Endodermal cell (in vitro differentiated cells): ENCODE results near the gene LRRC32. TPM values are rescaled to one million over a fixed set of nuclear protein-coding genes. Genes with fewer than 3 reads are reported as not detected.

Experiments
- DNase-seq: peaks from one replicate; pipeline ENCODE4 v3.0.0-alpha.2; 2017
- H3K27ac ChIP-seq: 2 replicates; pipeline ENCODE4 v1.5.1; 2013; ENCODE audit warnings: mild to moderate bottlenecking, low read depth, low read length, moderate library complexity
- H3K27me3 ChIP-seq: 2 replicates; pipeline ENCODE4 v1.6.1; 2013; ENCODE audit warnings: mild to moderate bottlenecking, low read length, moderate library complexity; ENCODE audit not compliant: insufficient read depth, control insufficient read depth, poor library complexity, severe bottlenecking
- H3K36me3 ChIP-seq: 2 replicates; pipeline ENCODE4 v1.7.0; 2013; ENCODE audit warnings: mild to moderate bottlenecking, low read length, moderate library complexity; ENCODE audit not compliant: control insufficient read depth, insufficient read depth
- H3K4me1 ChIP-seq: one replicate; pipeline ENCODE4 v1.7.0; 2013; ENCODE audit warnings: low read length; ENCODE audit not compliant: control insufficient read depth, insufficient read depth
- H3K4me3 ChIP-seq: 2 replicates; pipeline ENCODE4 v1.5.1; 2013; ENCODE audit warnings: mild to moderate bottlenecking, low read length, moderate library complexity
- H3K9ac ChIP-seq: 2 replicates; pipeline ENCODE4 v1.6.1; 2013; ENCODE audit warnings: mild to moderate bottlenecking, low read length, moderate library complexity; ENCODE audit not compliant: poor library complexity, severe bottlenecking; ENCODE audit errors: extremely low read depth
- H3K9me3 ChIP-seq: 2 replicates; pipeline ENCODE4 v1.6.1; 2013; ENCODE audit warnings: mild to moderate bottlenecking, low read length, moderate library complexity; ENCODE audit not compliant: control insufficient read depth
- H3K27ac Mint-ChIP-seq: 2 replicates; pipeline ENCODE4 v1.8.0; 2020; ENCODE audit warnings: mixed read lengths
- H3K27me3 Mint-ChIP-seq: 2 replicates; pipeline ENCODE4 v1.8.0; 2021; ENCODE audit warnings: mild to moderate bottlenecking, mixed read lengths; ENCODE audit not compliant: insufficient read depth
- H3K36me3 Mint-ChIP-seq: 2 replicates; pipeline ENCODE4 v1.8.0; 2020; ENCODE audit warnings: low read depth, mixed read lengths
- H3K4me1 Mint-ChIP-seq: 2 replicates; pipeline ENCODE4 v1.8.0; 2020; ENCODE audit warnings: mixed read lengths
- H3K4me3 Mint-ChIP-seq: 2 replicates; pipeline ENCODE4 v1.8.0; 2020; ENCODE audit warnings: mild to moderate bottlenecking, moderate library complexity, mixed read lengths
- H3K9me3 Mint-ChIP-seq: 2 replicates; pipeline ENCODE4 v1.8.0; 2020; ENCODE audit warnings: mild to moderate bottlenecking, mixed read lengths
- WGBS, 2 experiments: methylation state at CpG; one replicate each; pipeline versions ENCODE4 v1.1.5 to v1.1.7; 2013; ENCODE audit warnings: missing lambda C conversion rate in 2 of 2, mixed read lengths in 1 of 2; ENCODE audit not compliant: insufficient coverage in 1 of 2, insufficient read length in 1 of 2; 5-methylcytosine and 5-hydroxymethylcytosine counted together
- total RNA-seq, 2 donors: library from RNA; stranded (reverse); fragmentation: NEBNext Ultra II Directional in 1 of 2; extraction: Animal tissue kit (Norgen Biotek cat#: 25700) in 1 of 2; gene quantifications; 2 replicates in 1 of 2; 3 replicates in 1 of 2; pipeline ENCODE4 v1.2.1, GENCODE V29; 2021
- TF ChIP-seq, protein P1 (sequence below): fragments of 200-600 bp; sonication (generic); conservative IDR thresholded peaks from 2 replicates; pipeline ENCODE4 v1.5.0; 2021; ENCODE audit warnings: antibody characterized with exemption, mild to moderate bottlenecking

The LRRC32 gene
- total RNA-seq, 2 donors from 2014 or later, result 1.3 to 1.6 TPM

- Mint-ChIP-seq H3K4me3 (no peak overlapping the region), H3K27ac (no peak overlapping the region), H3K36me3 (no peaks in the 10 kb centered on the region), H3K4me1 (peaks cover 3% of the 10 kb centered on the region), H3K27me3 (peaks cover 3% of the 10 kb centered on the region), H3K9me3 (peaks cover 19% of the 10 kb centered on the region)
- Histone ChIP-seq H3K27me3 (no peaks in the 10 kb centered on the region), H3K36me3 (no peaks in the 10 kb centered on the region), H3K4me1 (no peaks in the 10 kb centered on the region), H3K9me3 (peaks cover 5% of the 10 kb centered on the region), H3K27ac (no peak overlapping the region), H3K4me3 (no peak overlapping the region), H3K9ac (no peak overlapping the region)
- DNase-seq, result no peak
- TF ChIP-seq, protein P1, sequence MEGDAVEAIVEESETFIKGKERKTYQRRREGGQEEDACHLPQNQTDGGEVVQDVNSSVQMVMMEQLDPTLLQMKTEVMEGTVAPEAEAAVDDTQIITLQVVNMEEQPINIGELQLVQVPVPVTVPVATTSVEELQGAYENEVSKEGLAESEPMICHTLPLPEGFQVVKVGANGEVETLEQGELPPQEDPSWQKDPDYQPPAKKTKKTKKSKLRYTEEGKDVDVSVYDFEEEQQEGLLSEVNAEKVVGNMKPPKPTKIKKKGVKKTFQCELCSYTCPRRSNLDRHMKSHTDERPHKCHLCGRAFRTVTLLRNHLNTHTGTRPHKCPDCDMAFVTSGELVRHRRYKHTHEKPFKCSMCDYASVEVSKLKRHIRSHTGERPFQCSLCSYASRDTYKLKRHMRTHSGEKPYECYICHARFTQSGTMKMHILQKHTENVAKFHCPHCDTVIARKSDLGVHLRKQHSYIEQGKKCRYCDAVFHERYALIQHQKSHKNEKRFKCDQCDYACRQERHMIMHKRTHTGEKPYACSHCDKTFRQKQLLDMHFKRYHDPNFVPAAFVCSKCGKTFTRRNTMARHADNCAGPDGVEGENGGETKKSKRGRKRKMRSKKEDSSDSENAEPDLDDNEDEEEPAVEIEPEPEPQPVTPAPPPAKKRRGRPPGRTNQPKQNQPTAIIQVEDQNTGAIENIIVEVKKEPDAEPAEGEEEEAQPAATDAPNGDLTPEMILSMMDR, result no peak
- WGBS, 2 experiments, result 95 to 96% methylated on average over 4 to 5 of the region's 6 CpGs
These were observed 39.8 kb downstream of the LRRC32 start for GRCh38 chr11:76630600-76631281.

DNA sequence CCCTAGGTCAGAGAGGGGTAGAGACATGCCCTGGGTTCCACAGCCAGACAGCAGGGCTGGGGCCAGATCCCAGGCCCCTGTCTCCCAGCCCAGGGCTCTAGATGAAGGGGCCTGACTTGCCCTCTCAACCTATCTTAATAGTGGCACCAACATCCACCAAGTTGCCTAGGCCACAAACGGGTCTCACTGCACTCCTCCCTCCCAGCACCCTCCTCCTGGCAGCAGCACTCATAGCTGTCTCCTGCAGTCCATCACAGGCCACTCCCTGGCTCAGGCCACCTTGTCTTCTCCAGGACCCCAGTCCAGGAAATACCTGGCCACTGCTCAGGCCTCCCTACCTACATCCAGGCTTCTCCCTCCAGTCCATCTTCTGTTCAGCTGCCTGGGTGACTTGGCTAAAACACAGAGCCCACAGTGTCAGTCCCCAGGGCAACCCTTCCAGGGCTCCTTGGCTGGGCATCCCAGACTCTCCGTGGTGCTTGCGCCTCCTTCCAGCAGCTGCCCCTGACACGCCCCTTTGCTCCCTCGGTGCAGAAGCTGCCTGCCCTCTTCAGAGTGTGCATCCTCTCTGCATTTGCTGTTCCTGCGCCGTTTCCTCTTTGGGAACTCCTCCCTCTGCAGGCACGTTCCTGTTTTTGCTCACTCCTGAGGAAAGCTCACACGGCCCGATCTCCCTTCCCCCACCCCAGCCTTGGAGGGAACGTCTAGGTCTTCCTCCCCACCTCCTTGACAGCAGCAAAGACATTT, 40.5 kb downstream of the LRRC32 start:
- no peak for DNase-seq
- Mint-ChIP-seq H3K27ac (no peak overlapping the region), H3K9me3 (peaks cover 24% of the 10 kb centered on the region), H3K4me3 (no peak overlapping the region), H3K27me3 (peaks cover 2% of the 10 kb centered on the region), H3K4me1 (peaks cover 10% of the 10 kb centered on the region), H3K36me3 (no peaks in the 10 kb centered on the region)
- H3K27ac ChIP-seq, result no peak overlapping the region
- H3K36me3 ChIP-seq, result no peaks in the 10 kb centered on the region
- H3K4me1 ChIP-seq, result no peaks in the 10 kb centered on the region
- WGBS, 2 experiments, result 81 to 86% methylated on average over 10 to 11 of the region's 11 CpGs
- no peak overlapping the region for H3K9ac ChIP-seq
- TF ChIP-seq, protein P1, result no peak
- H3K4me3 ChIP-seq, result no peak overlapping the region
- H3K9me3 ChIP-seq, result peaks cover 10% of the 10 kb centered on the region
- no peaks in the 10 kb centered on the region for H3K27me3 ChIP-seq

- Mint-ChIP-seq H3K27me3 (peaks cover 2% of the 10 kb centered on the region), H3K4me3 (no peak overlapping the region), H3K9me3 (peaks cover 22% of the 10 kb centered on the region), H3K36me3 (no peaks in the 10 kb centered on the region), H3K27ac (no peak overlapping the region), H3K4me1 (peaks cover 16% of the 10 kb centered on the region)
- H3K36me3 ChIP-seq, result no peaks in the 10 kb centered on the region
- 89 to 93% methylated on average over 6 to 10 of the region's 10 CpGs for WGBS, 2 experiments
- no peak overlapping the region for H3K4me3 ChIP-seq
- H3K9ac ChIP-seq, result no peak overlapping the region
- H3K27ac ChIP-seq, result no peak overlapping the region
- peaks cover 10% of the 10 kb centered on the region for H3K9me3 ChIP-seq
- TF ChIP-seq, protein P1, result no peak
- H3K4me1 ChIP-seq, result peaks cover 3% of the 10 kb centered on the region
- no peak for DNase-seq
- no peaks in the 10 kb centered on the region for H3K27me3 ChIP-seq
These were observed 41.3 kb downstream of the LRRC32 start for GRCh38 chr11:76629116-76629852.
